ENCODE data around the gene NUDT7. TPM values are rescaled to one million over a fixed set of nuclear protein-coding genes. Genes with fewer than 3 reads are reported as not detected.

NUDT7 gene
- polyA plus RNA-seq, 3 donors = 4.2 to 6.1 (median 5.0) TPM

- Histone ChIP-seq H3K9me3 (replicated peaks in 1 of 2; ENCODE audit: control insufficient read depth in 1 of 2, insufficient read depth in 1 of 2, low read length in 2 of 2) (peaks cover 3 to 20% of the 10 kb centered on the region in 2 donors), H3K4me3 (replicated peaks in 1 of 3; ENCODE audit: low read depth in 2 of 3, low read length in 3 of 3) (no peak overlapping the region), H3K4me1 (ENCODE audit: control insufficient read depth in 1 of 2, insufficient read depth in 2 of 2, low read length in 2 of 2) (peaks cover 4 to 12% of the 10 kb centered on the region in 2 donors), H3K9ac (ENCODE audit: insufficient read depth, low read length, poor library complexity, severe bottlenecking) (no peak overlapping the region), H2AFZ (ENCODE audit: insufficient read depth, low read depth, low read length, poor library complexity, severe bottlenecking) (no peak overlapping the region), H3K27ac (ENCODE audit: low read depth in 1 of 2, low read length in 2 of 2) (no peak overlapping the region), H3K79me2 (ENCODE audit: insufficient read depth, low read length) (no peaks in the 10 kb centered on the region), H3K4me2 (replicated peaks; ENCODE audit: extremely low read depth, low read length, poor library complexity, severe bottlenecking) (no peak overlapping the region), H3K27me3 (ENCODE audit: control insufficient read depth in 2 of 2, insufficient read depth in 2 of 2, low read length in 2 of 2) (peaks cover 54 to 61% of the 10 kb centered on the region in 2 donors), H3K36me3 (replicated peaks in 1 of 2; ENCODE audit: control insufficient read depth in 1 of 2, insufficient read depth in 2 of 2, low read length in 2 of 2) (no peaks in the 10 kb centered on the region), H4K20me1 (ENCODE audit: insufficient read depth, low read length) (no peaks in the 10 kb centered on the region)
- Mint-ChIP-seq H3K4me3 (no peak overlapping the region), H3K27ac (no peak overlapping the region), H3K9me3 (peaks cover 0 to 9% (median 3%) of the 10 kb centered on the region in 7 donors), H3K4me1 (peaks cover 8% of the 10 kb centered on the region), H3K27me3 (ENCODE audit: low read depth in 3 of 3) (peaks cover 47 to 64% (median 55%) of the 10 kb centered on the region in 3 donors), H3K36me3 (peaks cover 0 to 3% of the 10 kb centered on the region in 2 donors)
- no peak for TF ChIP-seq CTCF (IDR thresholded peaks at IDR 0.05)
- intact Hi-C loops (cut with micrococcal nuclease) = no loop called here
- DNase-seq = no peak
- no CpG with 5 or more reads among the region's 3 CpGs for WGBS (ENCODE audit: insufficient coverage)
Observed at GRCh38 chr16:77790912-77791311, 68.6 kb downstream of the NUDT7 start.

Other genes with a start within 250 kb of the NUDT7 start
- not detected for gene VAT1L, start 66.0 kb downstream of the NUDT7 start, polyA plus RNA-seq